Liver (tissue), 9 donors: ENCODE results near the gene CUL1. TPM values are rescaled to one million over a fixed set of nuclear protein-coding genes. Genes with fewer than 3 reads are reported as not detected.

Source experiments
- DNase-seq: peaks from one replicate; pipeline ENCODE4 v3.0.0-alpha.2; 2017; ENCODE audit warnings: low spot score
- H3K27ac ChIP-seq, 2 donors: one replicate each; pipeline ENCODE4 v1.7.0; 2013; ENCODE audit warnings: inconsistent platforms in 2 of 2, low read length in 2 of 2, control low read depth in 1 of 2, low read depth in 1 of 2, mild to moderate bottlenecking in 1 of 2
- H3K27me3 ChIP-seq, 4 donors: one replicate each; pipeline versions ENCODE4 v1.6.1 to v1.7.0; 2013; ENCODE audit warnings: low read length in 3 of 4, inconsistent platforms in 1 of 4, mild to moderate bottlenecking in 1 of 4, moderate library complexity in 1 of 4; ENCODE audit not compliant: control insufficient read depth in 4 of 4, insufficient read depth in 4 of 4
- H3K36me3 ChIP-seq, 4 donors: one replicate each; pipeline versions ENCODE4 v1.6.1 to v1.7.0; 2013; ENCODE audit warnings: low read length in 3 of 4, mild to moderate bottlenecking in 3 of 4, low read depth in 1 of 4, moderate library complexity in 1 of 4; ENCODE audit not compliant: control insufficient read depth in 4 of 4, insufficient read depth in 3 of 4
- H3K4me1 ChIP-seq, 4 donors: one replicate each; pipeline versions ENCODE4 v1.6.1 to v1.7.0; 2013; ENCODE audit warnings: low read length in 3 of 4, mild to moderate bottlenecking in 3 of 4, moderate library complexity in 1 of 4; ENCODE audit not compliant: control insufficient read depth in 4 of 4, insufficient read depth in 4 of 4
- H3K4me3 ChIP-seq, 3 donors: one replicate each; pipeline versions ENCODE4 v1.6.1 to v1.7.0; 2013; ENCODE audit warnings: low read length in 3 of 3, control low read depth in 1 of 3, low read depth in 1 of 3, mild to moderate bottlenecking in 1 of 3
- H3K9ac ChIP-seq, 2 donors: one replicate each; pipeline ENCODE4 v1.7.0; 2013; ENCODE audit warnings: low read length in 2 of 2, mild to moderate bottlenecking in 2 of 2, moderate library complexity in 2 of 2, control low read depth in 1 of 2, low read depth in 1 of 2
- H3K9me3 ChIP-seq, 4 donors: one replicate each; pipeline versions ENCODE4 v1.6.1 to v1.7.0; 2013; ENCODE audit warnings: low read length in 3 of 4; ENCODE audit not compliant: control insufficient read depth in 4 of 4
- ATF3 ChIP-seq: IDR thresholded peaks from 2 replicates; pipeline ENCODE4 v1.6.1; 2016; ENCODE audit warnings: antibody characterized with exemption
- CTCF ChIP-seq: fragments of 150-350 bp; IDR thresholded peaks from 2 replicates; pipeline ENCODE4 v1.5.1; 2017; ENCODE audit warnings: improper control_type of control experiment, low read depth, low read length; ENCODE audit not compliant: missing input control
- EGR1 ChIP-seq, 2 donors: IDR thresholded peaks; 2 replicates each; pipeline ENCODE4 v1.6.1; 2016 to 2018; ENCODE audit warnings: antibody characterized with exemption in 2 of 2, low read depth in 2 of 2
- FOXA1 ChIP-seq: IDR thresholded peaks from 2 replicates; pipeline ENCODE4 v1.6.1; 2016; ENCODE audit warnings: antibody characterized with exemption
- FOXA2 ChIP-seq: IDR thresholded peaks from 2 replicates; pipeline ENCODE4 v1.6.1; 2016; ENCODE audit warnings: antibody characterized with exemption
- GABPA ChIP-seq, 2 donors: IDR thresholded peaks in 1 of 2; conservative IDR thresholded peaks in 1 of 2; 2 replicates each; pipeline ENCODE4 v1.6.1; 2016; ENCODE audit warnings: antibody characterized with exemption in 2 of 2, mild to moderate bottlenecking in 1 of 2, moderate library complexity in 1 of 2
- HNF4A ChIP-seq, 2 donors: conservative IDR thresholded peaks; 2 replicates each; pipeline ENCODE4 v1.6.1; 2016; ENCODE audit warnings: antibody characterized with exemption in 2 of 2, mild to moderate bottlenecking in 2 of 2
- HNF4G ChIP-seq: IDR thresholded peaks from 2 replicates; pipeline ENCODE4 v1.6.1; 2016; ENCODE audit warnings: antibody characterized with exemption
- JUND ChIP-seq, 2 donors: IDR thresholded peaks; 2 replicates each; pipeline ENCODE4 v1.6.1; 2016; ENCODE audit warnings: antibody characterized with exemption in 2 of 2
- MAX ChIP-seq: IDR thresholded peaks from 2 replicates; pipeline ENCODE4 v1.6.1; 2016; ENCODE audit warnings: antibody characterized with exemption
- NR2F2 ChIP-seq: IDR thresholded peaks from 2 replicates; pipeline ENCODE4 v1.6.1; 2016; ENCODE audit warnings: antibody characterized with exemption
- RAD21 ChIP-seq, 2 donors: IDR thresholded peaks; 2 replicates each; pipeline ENCODE4 v1.6.1; 2016; ENCODE audit warnings: antibody characterized with exemption in 2 of 2, mild to moderate bottlenecking in 2 of 2
- REST ChIP-seq: IDR thresholded peaks from 2 replicates; pipeline ENCODE4 v1.6.1; 2016; ENCODE audit warnings: antibody characterized with exemption, mild to moderate bottlenecking
- RXRA ChIP-seq, 2 donors: IDR thresholded peaks; 2 replicates each; pipeline ENCODE4 v1.6.1; 2017 to 2018; ENCODE audit warnings: antibody characterized with exemption in 2 of 2, mild to moderate bottlenecking in 1 of 2
- SP1 ChIP-seq: IDR thresholded peaks from 2 replicates; pipeline ENCODE4 v1.6.1; 2018; ENCODE audit warnings: antibody characterized with exemption, mild to moderate bottlenecking
- TAF1 ChIP-seq: conservative IDR thresholded peaks from 2 replicates; pipeline ENCODE4 v1.6.1; 2016; ENCODE audit warnings: antibody characterized with exemption, mild to moderate bottlenecking
- YY1 ChIP-seq: IDR thresholded peaks from 2 replicates; pipeline ENCODE4 v1.6.1; 2016; ENCODE audit warnings: antibody characterized with exemption, mild to moderate bottlenecking
- ZBTB33 ChIP-seq: IDR thresholded peaks from 2 replicates; pipeline ENCODE4 v1.6.1; 2016; ENCODE audit warnings: antibody characterized with exemption
- WGBS: extraction: QIAGEN DNeasy Blood & Tissue Kit; methylation state at CpG from one replicate; pipeline ENCODE4 v1.1.7; 2013; 5-methylcytosine and 5-hydroxymethylcytosine counted together
- polyA plus RNA-seq, 2 donors: library from polyadenylated mRNA; stranded (reverse) in 1 of 2; unstranded in 1 of 2; fragments of 200-250 nt in 1 of 2; fragments of >200 nt in 1 of 2; fragmentation: Nextera tagmentation in 1 of 2; extraction: Ambion mirVana in 1 of 2; gene quantifications; one replicate each; pipeline versions ENCODE4 v1.2.1 to v1.2.3, GENCODE V29; 2013 to 2015
- total RNA-seq, 2 donors: library from RNA; depleted of rRNA; stranded (reverse); fragments of >200 nt; gene quantifications; one replicate each; pipeline ENCODE4 v1.2.3, GENCODE V29; 2014
- donor health status: healthy.
- donor health status: healthy.
- donor health status: healthy.
- donor health status: healthy.
- donor health status: healthy.

CUL1 gene
- total and polyA plus RNA-seq, 4 donors: 21.7 to 56.7 (median 26.7) TPM

GRCh38 chr7:148661471-148661870 lies 37.2 kb upstream of the CUL1 start:
- Histone ChIP-seq H3K9me3 (no peaks in the 10 kb centered on the region), H3K27me3 (no peaks in the 10 kb centered on the region), H3K4me1 (no peaks in the 10 kb centered on the region), H3K27ac (no peak overlapping the region), H3K4me3 (no peak overlapping the region), H3K36me3 (no peaks in the 10 kb centered on the region), H3K9ac (no peak overlapping the region)
- TF ChIP-seq MAX: no peak
- TF ChIP-seq CTCF: no peak
- TF ChIP-seq ZBTB33: no peak
- no peak for TF ChIP-seq FOXA2
- TF ChIP-seq HNF4G: no peak
- TF ChIP-seq YY1: no peak
- TF ChIP-seq GABPA (IDR thresholded peaks at IDR 0.05 in 1 of 2, conservative IDR thresholded peaks at IDR 0.05 in 1 of 2): no peak
- no peak for TF ChIP-seq HNF4A (conservative IDR thresholded peaks at IDR 0.05)
- no peak for TF ChIP-seq RAD21 (IDR thresholded peaks at IDR 0.05)
- no peak for TF ChIP-seq FOXA1
- TF ChIP-seq NR2F2: no peak
- TF ChIP-seq JUND (IDR thresholded peaks at IDR 0.05): no peak
- TF ChIP-seq ATF3: no peak
- no peak for DNase-seq
- 86% methylated on average over 2 of the region's 2 CpGs for WGBS

GRCh38 chr7:148662646-148663045 lies 36.1 kb upstream of the CUL1 start:
- Histone ChIP-seq H3K27me3 (no peaks in the 10 kb centered on the region), H3K27ac (no peak overlapping the region), H3K4me1 (no peaks in the 10 kb centered on the region), H3K9ac (no peak overlapping the region), H3K36me3 (no peaks in the 10 kb centered on the region), H3K9me3 (no peaks in the 10 kb centered on the region), H3K4me3 (no peak overlapping the region)
- no peak for TF ChIP-seq YY1
- TF ChIP-seq REST: no peak
- TF ChIP-seq RXRA (IDR thresholded peaks at IDR 0.05): no peak
- TF ChIP-seq ZBTB33: no peak
- TF ChIP-seq ATF3: no peak
- no peak for TF ChIP-seq CTCF
- TF ChIP-seq HNF4A (conservative IDR thresholded peaks at IDR 0.05): no peak
- no peak for TF ChIP-seq FOXA2
- no peak for TF ChIP-seq HNF4G
- TF ChIP-seq SP1: no peak
- no peak for TF ChIP-seq GABPA (IDR thresholded peaks at IDR 0.05 in 1 of 2, conservative IDR thresholded peaks at IDR 0.05 in 1 of 2)
- TF ChIP-seq NR2F2: no peak
- TF ChIP-seq MAX: no peak
- no peak for TF ChIP-seq EGR1 (IDR thresholded peaks at IDR 0.05; ENCODE audit: low read depth in 2 of 2)
- no peak for TF ChIP-seq TAF1
- no peak for TF ChIP-seq JUND (IDR thresholded peaks at IDR 0.05)
- WGBS: 84% methylated on average over 3 of the region's 3 CpGs
- DNase-seq: no peak
